DOHH2 (cell line): ENCODE measurements around the gene VPS54.

Experiments used
- CTCF ChIP-seq: fragments of 200-600 bp; sonication (generic); IDR thresholded peaks from one replicate; pipeline ENCODE4 v1.5.1; 2014; ENCODE audit warnings: antibody characterized with exemption, mild to moderate bottlenecking, low read depth, low read length; ENCODE audit not compliant: poor library complexity, severe bottlenecking
- EZH2phosphoT487 ChIP-seq: fragments of 200-600 bp; sonication (generic); IDR thresholded peaks from 2 replicates; pipeline ENCODE4 v1.6.1; 2017; ENCODE audit warnings: borderline replicate concordance, mild to moderate bottlenecking, antibody characterized with exemption, low read length, moderate library complexity, mixed read lengths

DNA sequence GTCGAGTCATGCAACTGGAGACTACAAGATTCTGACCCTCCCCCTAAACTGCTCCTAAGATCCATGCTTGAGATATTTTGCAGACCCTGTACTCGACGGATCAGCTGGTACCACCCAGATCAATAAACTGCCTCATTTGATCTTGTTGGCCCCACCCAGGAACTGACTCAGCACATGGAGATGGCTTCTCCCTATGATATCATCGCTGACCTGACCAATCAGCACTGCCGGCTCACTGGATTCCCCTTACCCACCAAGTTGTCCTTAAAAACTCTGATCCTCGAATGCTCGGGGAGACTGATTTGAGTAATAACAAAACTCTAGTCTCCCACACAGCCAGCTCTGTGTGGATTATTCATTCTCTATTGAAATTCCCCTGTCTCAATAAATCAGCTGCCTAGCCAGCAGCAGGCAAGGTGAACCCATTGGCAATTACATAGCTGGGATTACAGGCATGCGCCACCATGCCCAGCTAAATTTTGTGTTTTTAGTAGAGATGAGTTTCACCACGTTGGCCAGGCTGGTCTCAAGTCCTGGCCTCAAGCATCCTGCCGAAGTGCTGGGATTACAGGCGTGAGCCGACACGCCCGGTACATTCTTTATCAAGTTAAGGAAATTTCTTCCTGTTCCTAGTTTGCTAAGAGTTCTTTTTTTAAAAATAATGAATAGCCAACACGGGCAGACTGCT, 43.6 kb downstream of the VPS54 start:
- TF ChIP-seq CTCF (no peak), EZH2phosphoT487 (no peak)
